Measurements from ENCODE around the gene GBX1. TPM values are rescaled to one million over a fixed set of nuclear protein-coding genes. Genes with fewer than 3 reads are reported as not detected.

Gene GBX1
- total and polyA plus RNA-seq, 2 donors (not counting 3 experiments of a cell fraction or from before 2014, with no cell fraction given), result not detected

GRCh38 chr7:151157645-151158329 is 9.7 kb downstream of the GBX1 start:
- ChIA-PET CTCF (interaction anchor here (0.8 to 1.5 kb wide), 8 partner anchors 10 to 139 kb away, joined by 3 to 13 read pairs (median 3); no protein-coding TSS in a partner anchor), POLR2A (no interaction called here)
- no peaks in the 10 kb centered on the region for H4K20me1 ChIP-seq (replicated peaks; ENCODE audit: control insufficient read depth, extremely low read depth, insufficient read depth, low read length)
- peak overlapping the region; percentile 39 for H3K4me2 ChIP-seq (ENCODE audit: insufficient read depth, low read length)
- H3K9ac ChIP-seq (replicated peaks; ENCODE audit: extremely low read depth, insufficient read depth, low read length), result no peak overlapping the region
- peaks cover 13 to 33% of the 10 kb centered on the region in 2 experiments for H3K27me3 ChIP-seq (ENCODE audit: control insufficient read depth in 2 of 2, insufficient read depth in 2 of 2, low read length in 2 of 2)
- dilution Hi-C loops (cut with MboI; ENCODE audit: extremely low pct_ligation_motif_present, low sequenced_read_pairs), result no loop called here
- no peaks in the 10 kb centered on the region for H3K9me1 ChIP-seq (replicated peaks; ENCODE audit: control insufficient read depth, extremely low read depth, insufficient read depth, low read length)
- H2AFZ ChIP-seq (ENCODE audit: low read depth, low read length), result peak overlapping the region; percentile 69
- H3K4me1 ChIP-seq (ENCODE audit: control insufficient read depth, extremely low read depth, insufficient read depth, low read length), result peaks cover 4% of the 10 kb centered on the region
- H3K36me3 ChIP-seq (ENCODE audit: control insufficient read depth in 2 of 2, extremely low read depth in 1 of 2, insufficient read depth in 2 of 2, low read length in 2 of 2), result no peaks in the 10 kb centered on the region
- no peak overlapping the region for H3K27ac ChIP-seq (ENCODE audit: insufficient read depth, low read depth, low read length)
- H3K9me3 ChIP-seq (replicated peaks; ENCODE audit: control insufficient read depth, insufficient read depth, low read length), result no peaks in the 10 kb centered on the region
- peak; percentile 71 for DNase-seq (ENCODE audit: low read depth, low spot score)
- no peak overlapping the region for H3K4me3 ChIP-seq (replicated peaks in 1 of 3; ENCODE audit: insufficient read depth in 1 of 3, low read depth in 1 of 3, low read length in 3 of 3)
- no peaks in the 10 kb centered on the region for H3K79me2 ChIP-seq (ENCODE audit: control insufficient read depth, insufficient read depth, low read length)
- intact Hi-C loops (cut with micrococcal nuclease), result no loop called here
- no TSS peak for BruUV-seq (replicated peaks)
- peak; percentile 80 for FAIRE-seq
- TF ChIP-seq POLR2AphosphoS5 (IDR thresholded peaks at IDR 0.05; ENCODE audit: insufficient read depth, low read depth, low read length) (no peak), EZH2 (IDR thresholded peaks at IDR 0.05; ENCODE audit: borderline replicate concordance, low read depth, low read length, severe bottlenecking) (no peak), FOS (IDR thresholded peaks at IDR 0.05; ENCODE audit: borderline replicate concordance, insufficient read depth, low read length) (peak; percentile 30), POLR2A (IDR thresholded peaks at IDR 0.05; ENCODE audit: low read depth, low read length) (no peak), GATA2 (IDR thresholded peaks at IDR 0.05; ENCODE audit: insufficient read depth, insufficient read length, low read depth, low read length) (no peak), JUN (IDR thresholded peaks at IDR 0.05; ENCODE audit: borderline replicate concordance, insufficient read depth, insufficient read length, low read depth) (no peak), MYC (IDR thresholded peaks at IDR 0.05; ENCODE audit: low read depth, low read length) (no peak), MAX (IDR thresholded peaks at IDR 0.05; ENCODE audit: insufficient read depth, insufficient read length) (peak; percentile 50)
- TF ChIP-seq, protein P1, sequence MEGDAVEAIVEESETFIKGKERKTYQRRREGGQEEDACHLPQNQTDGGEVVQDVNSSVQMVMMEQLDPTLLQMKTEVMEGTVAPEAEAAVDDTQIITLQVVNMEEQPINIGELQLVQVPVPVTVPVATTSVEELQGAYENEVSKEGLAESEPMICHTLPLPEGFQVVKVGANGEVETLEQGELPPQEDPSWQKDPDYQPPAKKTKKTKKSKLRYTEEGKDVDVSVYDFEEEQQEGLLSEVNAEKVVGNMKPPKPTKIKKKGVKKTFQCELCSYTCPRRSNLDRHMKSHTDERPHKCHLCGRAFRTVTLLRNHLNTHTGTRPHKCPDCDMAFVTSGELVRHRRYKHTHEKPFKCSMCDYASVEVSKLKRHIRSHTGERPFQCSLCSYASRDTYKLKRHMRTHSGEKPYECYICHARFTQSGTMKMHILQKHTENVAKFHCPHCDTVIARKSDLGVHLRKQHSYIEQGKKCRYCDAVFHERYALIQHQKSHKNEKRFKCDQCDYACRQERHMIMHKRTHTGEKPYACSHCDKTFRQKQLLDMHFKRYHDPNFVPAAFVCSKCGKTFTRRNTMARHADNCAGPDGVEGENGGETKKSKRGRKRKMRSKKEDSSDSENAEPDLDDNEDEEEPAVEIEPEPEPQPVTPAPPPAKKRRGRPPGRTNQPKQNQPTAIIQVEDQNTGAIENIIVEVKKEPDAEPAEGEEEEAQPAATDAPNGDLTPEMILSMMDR (IDR thresholded peaks at IDR 0.05; ENCODE audit: extremely low read depth in 1 of 2, insufficient read depth in 1 of 2, low read depth in 1 of 2, low read length in 2 of 2), result no peak

Measured in endothelial cell of umbilical vein (primary cell).